ENCODE results near the gene MYBPC2.

Gene MYBPC2

DNA sequence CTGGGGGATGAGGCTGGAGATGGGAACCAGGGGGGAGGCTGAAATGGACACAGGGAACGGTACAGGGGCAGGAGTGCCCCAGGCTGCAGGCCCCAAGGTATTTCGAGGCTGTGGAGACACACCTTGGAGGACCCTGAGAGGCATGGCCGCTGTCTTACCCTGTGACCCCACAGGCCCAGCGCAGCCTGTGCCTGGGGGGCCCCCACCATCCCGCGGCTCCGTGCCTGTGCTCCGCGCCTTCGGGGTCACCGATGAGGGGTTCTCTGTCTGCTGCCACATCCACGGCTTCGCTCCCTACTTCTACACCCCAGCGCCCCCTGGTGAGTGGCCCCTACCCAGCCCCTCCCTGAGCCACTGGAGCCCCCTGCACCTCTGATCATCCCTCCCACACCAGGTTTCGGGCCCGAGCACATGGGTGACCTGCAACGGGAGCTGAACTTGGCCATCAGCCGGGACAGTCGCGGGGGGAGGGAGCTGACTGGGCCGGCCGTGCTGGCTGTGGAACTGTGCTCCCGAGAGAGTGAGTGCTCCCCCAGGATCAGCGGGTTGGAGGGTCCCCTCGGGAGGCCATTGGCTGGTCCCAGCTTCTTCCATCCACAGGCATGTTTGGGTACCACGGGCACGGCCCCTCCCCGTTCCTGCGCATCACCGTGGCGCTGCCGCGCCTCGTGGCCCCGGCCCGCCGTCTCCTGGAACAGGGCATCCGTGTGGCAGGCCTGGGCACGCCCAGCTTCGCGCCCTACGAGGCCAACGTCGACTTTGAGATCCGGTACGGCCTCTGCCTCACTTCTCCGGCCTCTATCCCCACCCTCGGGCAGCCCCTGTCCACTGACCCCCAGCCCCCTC lies 30.9 kb upstream of the MYBPC2 start:
- no peak for DNase-seq (ENCODE audit: low spot score)
- in situ Hi-C loops (cut with MboI; ENCODE audit: low sequenced_read_pairs, unreplicated experiment): no loop called here
- TF ChIP-seq, protein P1, sequence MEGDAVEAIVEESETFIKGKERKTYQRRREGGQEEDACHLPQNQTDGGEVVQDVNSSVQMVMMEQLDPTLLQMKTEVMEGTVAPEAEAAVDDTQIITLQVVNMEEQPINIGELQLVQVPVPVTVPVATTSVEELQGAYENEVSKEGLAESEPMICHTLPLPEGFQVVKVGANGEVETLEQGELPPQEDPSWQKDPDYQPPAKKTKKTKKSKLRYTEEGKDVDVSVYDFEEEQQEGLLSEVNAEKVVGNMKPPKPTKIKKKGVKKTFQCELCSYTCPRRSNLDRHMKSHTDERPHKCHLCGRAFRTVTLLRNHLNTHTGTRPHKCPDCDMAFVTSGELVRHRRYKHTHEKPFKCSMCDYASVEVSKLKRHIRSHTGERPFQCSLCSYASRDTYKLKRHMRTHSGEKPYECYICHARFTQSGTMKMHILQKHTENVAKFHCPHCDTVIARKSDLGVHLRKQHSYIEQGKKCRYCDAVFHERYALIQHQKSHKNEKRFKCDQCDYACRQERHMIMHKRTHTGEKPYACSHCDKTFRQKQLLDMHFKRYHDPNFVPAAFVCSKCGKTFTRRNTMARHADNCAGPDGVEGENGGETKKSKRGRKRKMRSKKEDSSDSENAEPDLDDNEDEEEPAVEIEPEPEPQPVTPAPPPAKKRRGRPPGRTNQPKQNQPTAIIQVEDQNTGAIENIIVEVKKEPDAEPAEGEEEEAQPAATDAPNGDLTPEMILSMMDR (IDR thresholded peaks at IDR 0.05; ENCODE audit: borderline replicate concordance, control extremely low read depth, extremely low read depth, insufficient read depth, missing control alignments): no peak

DNA sequence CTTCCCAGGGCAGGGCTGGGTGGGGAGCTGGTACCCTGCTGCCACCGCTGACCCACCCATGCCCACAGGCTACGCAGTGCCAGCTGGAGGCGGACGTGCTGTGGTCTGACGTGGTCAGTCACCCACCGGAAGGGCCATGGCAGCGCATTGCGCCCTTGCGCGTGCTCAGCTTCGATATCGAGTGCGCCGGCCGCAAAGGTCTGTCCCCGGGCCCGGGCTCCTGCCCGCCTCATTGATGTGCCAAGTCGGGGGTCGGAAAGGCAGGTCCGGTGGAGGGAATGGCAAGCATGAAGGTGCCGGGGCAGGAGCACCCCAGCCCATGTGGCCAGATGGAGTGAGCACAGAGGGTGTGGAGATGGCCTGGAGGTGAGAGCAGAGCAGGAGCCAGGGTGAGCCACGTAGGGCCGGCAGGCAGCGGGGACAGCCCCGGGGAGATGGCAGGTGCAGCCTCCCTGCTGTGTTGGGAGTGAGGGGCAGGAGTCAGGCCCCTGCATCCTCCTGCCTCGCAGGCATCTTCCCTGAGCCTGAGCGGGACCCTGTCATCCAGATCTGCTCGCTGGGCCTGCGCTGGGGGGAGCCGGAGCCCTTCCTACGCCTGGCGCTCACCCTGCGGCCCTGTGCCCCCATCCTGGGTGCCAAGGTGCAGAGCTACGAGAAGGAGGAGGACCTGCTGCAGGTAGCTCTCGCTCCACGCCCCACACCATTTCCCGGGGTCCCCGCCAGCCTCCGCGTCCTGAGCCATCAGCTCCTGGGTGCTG lies 30.0 kb upstream of the MYBPC2 start:
- in situ Hi-C loops (cut with MboI; ENCODE audit: low sequenced_read_pairs, unreplicated experiment): no loop called here

DNA sequence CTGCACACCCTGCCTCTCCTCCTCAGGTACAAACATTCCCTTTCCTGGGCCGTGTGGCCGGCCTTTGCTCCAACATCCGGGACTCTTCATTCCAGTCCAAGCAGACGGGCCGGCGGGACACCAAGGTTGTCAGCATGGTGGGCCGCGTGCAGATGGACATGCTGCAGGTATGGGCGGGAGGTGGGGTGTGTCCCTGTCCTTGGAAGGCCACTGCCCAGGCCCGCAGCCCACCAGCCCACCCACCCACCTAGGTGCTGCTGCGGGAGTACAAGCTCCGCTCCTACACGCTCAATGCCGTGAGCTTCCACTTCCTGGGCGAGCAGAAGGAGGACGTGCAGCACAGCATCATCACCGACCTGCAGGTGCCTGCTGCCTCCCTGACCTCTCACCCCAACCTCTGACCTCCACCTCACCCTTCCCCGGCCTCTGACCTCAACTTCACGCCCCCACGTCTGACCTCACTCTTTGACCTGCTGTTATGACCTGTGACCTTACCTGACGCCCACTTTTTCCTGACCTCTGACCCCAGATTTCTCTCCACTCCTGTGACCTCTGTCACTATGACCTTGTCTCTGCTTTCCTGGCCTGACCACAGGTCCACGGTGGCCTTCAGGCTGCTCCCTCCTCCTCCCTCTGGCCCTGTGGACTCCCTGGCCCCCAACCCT lies 26.4 kb upstream of the MYBPC2 start:
- DNase-seq (ENCODE audit: low spot score): no peak
- in situ Hi-C loops (cut with MboI; ENCODE audit: low sequenced_read_pairs, unreplicated experiment): no loop called here
- TF ChIP-seq, protein P1 (IDR thresholded peaks at IDR 0.05; ENCODE audit: borderline replicate concordance, control extremely low read depth, extremely low read depth, insufficient read depth, missing control alignments): no peak

More for the DNA sequence above, 30.0 kb upstream of the MYBPC2 start:
- DNase-seq (ENCODE audit: low spot score): no peak
- TF ChIP-seq, protein P1 (IDR thresholded peaks at IDR 0.05; ENCODE audit: borderline replicate concordance, control extremely low read depth, extremely low read depth, insufficient read depth, missing control alignments): no peak

DNA sequence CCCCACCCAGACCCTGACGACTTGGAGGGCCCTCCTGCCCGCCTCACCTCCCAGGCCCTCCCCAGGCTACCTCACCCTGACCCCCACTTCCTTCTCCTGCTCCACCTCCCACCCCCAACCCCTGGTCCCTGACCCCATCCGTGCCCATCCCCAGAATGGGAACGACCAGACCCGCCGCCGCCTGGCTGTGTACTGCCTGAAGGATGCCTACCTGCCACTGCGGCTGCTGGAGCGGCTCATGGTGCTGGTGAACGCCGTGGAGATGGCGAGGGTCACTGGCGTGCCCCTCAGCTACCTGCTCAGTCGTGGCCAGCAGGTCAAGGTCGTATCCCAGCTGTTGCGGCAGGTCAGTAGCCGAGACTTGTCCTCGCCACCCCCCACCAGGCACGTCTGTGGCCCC lies 25.9 kb upstream of the MYBPC2 start:
- in situ Hi-C loops (cut with MboI; ENCODE audit: low sequenced_read_pairs, unreplicated experiment): no loop called here
- DNase-seq (ENCODE audit: low spot score): no peak
- TF ChIP-seq, protein P1 (IDR thresholded peaks at IDR 0.05; ENCODE audit: borderline replicate concordance, control extremely low read depth, extremely low read depth, insufficient read depth, missing control alignments): no peak

DNA sequence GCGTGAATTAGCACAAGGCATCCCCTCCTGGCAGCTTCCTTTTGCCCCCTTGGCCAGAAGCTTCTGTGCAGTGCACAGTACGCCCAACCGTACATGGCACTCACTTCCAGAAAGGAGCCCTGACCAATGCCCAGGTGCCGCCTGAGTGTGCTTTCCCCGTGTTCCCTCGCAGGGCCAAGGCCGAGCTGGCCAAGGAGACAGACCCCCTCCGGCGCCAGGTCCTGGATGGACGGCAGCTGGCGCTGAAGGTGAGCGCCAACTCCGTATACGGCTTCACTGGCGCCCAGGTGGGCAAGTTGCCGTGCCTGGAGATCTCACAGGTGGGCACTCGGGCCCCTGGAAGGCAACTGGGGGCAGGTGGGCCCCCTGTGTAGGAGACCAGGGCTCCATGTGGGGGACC lies 23.3 kb upstream of the MYBPC2 start:
- no peak for DNase-seq (ENCODE audit: low spot score)
- in situ Hi-C loops (cut with MboI; ENCODE audit: low sequenced_read_pairs, unreplicated experiment): no loop called here
- TF ChIP-seq, protein P1 (IDR thresholded peaks at IDR 0.05; ENCODE audit: borderline replicate concordance, control extremely low read depth, extremely low read depth, insufficient read depth, missing control alignments): no peak

DNA sequence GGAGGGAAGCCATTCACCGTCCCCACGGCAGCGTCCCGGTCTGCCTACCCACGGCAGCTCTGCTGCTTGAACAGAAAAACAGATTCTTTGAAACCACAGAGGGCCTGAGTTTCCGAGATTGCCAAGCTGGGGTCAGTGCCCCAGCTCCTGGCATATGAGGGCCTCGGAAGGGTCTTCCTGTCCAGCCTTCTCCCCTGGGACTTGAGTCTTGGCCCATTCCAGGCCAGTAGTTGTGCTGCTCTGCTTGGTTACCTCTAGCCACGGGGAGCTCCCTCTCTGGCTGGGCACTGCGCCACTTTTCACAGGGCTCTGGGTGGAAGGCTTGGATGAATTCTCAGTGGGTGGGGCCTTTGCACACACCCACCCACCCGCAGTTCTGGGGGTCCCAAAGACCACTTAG lies 22.6 kb upstream of the MYBPC2 start:
- TF ChIP-seq, protein P1 (IDR thresholded peaks at IDR 0.05; ENCODE audit: borderline replicate concordance, control extremely low read depth, extremely low read depth, insufficient read depth, missing control alignments): no peak
- in situ Hi-C loops (cut with MboI; ENCODE audit: low sequenced_read_pairs, unreplicated experiment): no loop called here
- no peak for DNase-seq (ENCODE audit: low spot score)

Data from GM13976 (cell line).